NT2/D1 (cell line): Measurements from ENCODE around the gene CNKSR2.

Experiments used
- SUZ12 ChIP-seq: IDR thresholded peaks from 2 replicates; pipeline ENCODE4 v1.6.1; 2011; ENCODE audit not compliant: insufficient read length, insufficient read depth; ENCODE audit errors: extremely low read depth
- YY1 ChIP-seq: IDR thresholded peaks from 2 replicates; pipeline ENCODE4 v1.6.1; 2011; ENCODE audit not compliant: insufficient read length, insufficient read depth
- ZNF274 ChIP-seq: IDR thresholded peaks from 2 replicates; pipeline ENCODE4 v1.6.1; 2011; ENCODE audit warnings: mild to moderate bottlenecking, low read depth, low read length

- no peak for TF ChIP-seq ZNF274
- TF ChIP-seq YY1 = no peak
- no peak for TF ChIP-seq SUZ12
These were observed 34.6 kb downstream of the CNKSR2 start for GRCh38 chrX:21408788-21409187.
